K562 (cell line): ENCODE results near the gene CPED1. TPM values are rescaled to one million over a fixed set of nuclear protein-coding genes. Genes with fewer than 3 reads are reported as not detected.

ENCODE experiments used
- ATAC-seq: fragments of 200-7000 bp; cut with Tn5 transposase; 3 replicates; pipeline ENCODE4 v1.9.1; 2020; ENCODE audit warnings: moderate library complexity
- BruUV-seq: library from RNA; stranded (reverse); fragments of 400-500 nt; replicated peaks from 2 replicates; lab custom pipeline; 2021; lab: Mats Ljungman, UMichigan
- CTCF ChIA-PET: fragments of 300-600 bp; formaldehyde crosslinking; extraction: SDS; loops from one replicate; lab custom pipeline; 2021; ENCODE audit warnings: low intra/inter-chr PET ratio; lab: Yijun Ruan, JAX
- POLR2A ChIA-PET: fragments of 300-600, 350-650 bp; sonication (Branson Sonifier 250); formaldehyde crosslinking; extraction: SDS; loops from one replicate; lab custom pipeline; 2021; ENCODE audit warnings: antibody characterized with exemption, inconsistent platforms; lab: Yijun Ruan, JAX
- DNase-seq, 4 experiments: peaks; one replicate each; pipeline versions ENCODE4 v3.0.0 to v3.0.0-alpha.2; 2011 to 2018; ENCODE audit warnings: low spot score in 3 of 4, mixed read lengths in 3 of 4; ENCODE audit errors: extremely low read depth in 1 of 4
- FAIRE-seq: peaks from 2 replicates; lab custom pipeline; 2011; peaks lifted over from hg19 to GRCh38; lab: Jason Lieb, UNC
- H2AFZ ChIP-seq: 2 replicates; pipeline ENCODE4 v1.6.0; 2011; ENCODE audit warnings: low read depth, low read length, control low read depth, inconsistent platforms
- H3K27ac ChIP-seq: fragments of 200-600 bp; 3 replicates; pipeline ENCODE4 v1.8.0; 2011; ENCODE audit warnings: low read depth, mild to moderate bottlenecking, control low read depth, inconsistent platforms, low read length, moderate library complexity, mixed read lengths; ENCODE audit errors: extremely low read depth
- H3K27me3 ChIP-seq, 2 experiments: fragments of 300-600 bp in 1 of 2; 2 replicates in 1 of 2; 3 replicates in 1 of 2; pipeline versions ENCODE4 v1.6.0 to v1.8.0; 2011; ENCODE audit warnings: inconsistent platforms in 2 of 2, low read length in 2 of 2, mild to moderate bottlenecking in 1 of 2, mixed read lengths in 1 of 2, moderate library complexity in 1 of 2; ENCODE audit not compliant: control insufficient read depth in 2 of 2, insufficient read depth in 2 of 2
- H3K36me3 ChIP-seq: fragments of 300-600 bp; 3 replicates; pipeline ENCODE4 v1.8.0; 2011; ENCODE audit warnings: mild to moderate bottlenecking, low read length, inconsistent platforms; ENCODE audit not compliant: control insufficient read depth, insufficient read depth
- H3K4me1 ChIP-seq, 2 experiments: fragments of 200-600 bp in 1 of 2; replicated peaks in 1 of 2; 2 replicates in 1 of 2; 3 replicates in 1 of 2; pipeline versions ENCODE4 v1.5.1 to v1.8.0; 2011; ENCODE audit warnings: inconsistent platforms in 2 of 2, low read length in 2 of 2, mild to moderate bottlenecking in 1 of 2, mixed read lengths in 1 of 2, moderate library complexity in 1 of 2; ENCODE audit not compliant: control insufficient read depth in 2 of 2, insufficient read depth in 2 of 2
- H3K4me2 ChIP-seq: 2 replicates; pipeline ENCODE4 v1.6.1; 2011; ENCODE audit warnings: low read length, control low read depth, inconsistent platforms, mixed read lengths; ENCODE audit not compliant: insufficient read depth
- H3K4me3 ChIP-seq: fragments of 200-600 bp; sonication (generic), shearing (Covaris generic); 2 replicates; pipeline ENCODE4 v1.5.1; 2016; ENCODE audit warnings: control low read depth, inconsistent platforms
- H3K79me2 ChIP-seq: fragments of 200-600 bp; 3 replicates; pipeline ENCODE4 v1.8.0; 2011; ENCODE audit warnings: low read length, inconsistent platforms; ENCODE audit not compliant: control insufficient read depth, insufficient read depth
- H3K9ac ChIP-seq, 2 experiments: 2 replicates each; pipeline versions ENCODE4 v1.6.0 to v1.6.1; 2011; ENCODE audit warnings: low read depth in 2 of 2, low read length in 2 of 2, control low read depth in 1 of 2, inconsistent platforms in 1 of 2, mild to moderate bottlenecking in 1 of 2, mixed read lengths in 1 of 2; ENCODE audit not compliant: insufficient read depth in 1 of 2
- H3K9me1 ChIP-seq: one replicate; pipeline ENCODE4 v1.6.0; 2011; ENCODE audit warnings: inconsistent platforms, mild to moderate bottlenecking, low read length, moderate library complexity; ENCODE audit not compliant: control insufficient read depth, insufficient read depth
- H3K9me3 ChIP-seq: replicated peaks from 2 replicates; pipeline ENCODE4 v1.5.1; 2011; ENCODE audit warnings: low read depth, low read length, inconsistent platforms; ENCODE audit not compliant: control insufficient read depth, insufficient read depth
- H4K20me1 ChIP-seq: replicated peaks from 2 replicates; pipeline ENCODE4 v1.6.1; 2011; ENCODE audit warnings: low read length, inconsistent platforms, mixed read lengths; ENCODE audit not compliant: control insufficient read depth, insufficient read depth
- CAMTA2 ChIP-seq: fragments of 250-450 bp; sonication (Bioruptor Pico); conservative IDR thresholded peaks from 2 replicates; pipeline ENCODE4 v1.5.1; 2022
- HNRNPK ChIP-seq: fragments of 200-400 bp; formaldehyde crosslinking; IDR thresholded peaks from one replicate; pipeline ENCODE4 v1.6.1; 2018; ENCODE audit warnings: mild to moderate bottlenecking, low read depth, low read length; ENCODE audit not compliant: poor library complexity, severe bottlenecking
- PHB ChIP-seq: fragments of 250-450 bp; sonication (Bioruptor Pico); IDR thresholded peaks from 2 replicates; pipeline ENCODE4 v1.5.0; 2021
- PHTF2 ChIP-seq: fragments of 250-450 bp; sonication (Bioruptor Pico); IDR thresholded peaks from 2 replicates; pipeline ENCODE4 v1.5.0; 2021; ENCODE audit warnings: mild to moderate bottlenecking
- PML ChIP-seq: IDR thresholded peaks from 2 replicates; pipeline ENCODE4 v1.6.1; 2012; ENCODE audit warnings: low read length, inconsistent platforms
- POLR2H ChIP-seq: IDR thresholded peaks from 2 replicates; pipeline ENCODE4 v1.6.1; 2016; ENCODE audit warnings: missing genetic modification characterization, low read depth, mild to moderate bottlenecking, control low read depth, missing compliant biosample characterization, moderate library complexity
- SIX5 ChIP-seq, 2 experiments: IDR thresholded peaks; 2 replicates each; pipeline ENCODE4 v1.6.1; 2011; ENCODE audit warnings: low read length in 2 of 2, borderline replicate concordance in 1 of 2, low read depth in 1 of 2, mild to moderate bottlenecking in 1 of 2, moderate library complexity in 1 of 2; ENCODE audit not compliant: insufficient read depth in 1 of 2
- TFAP4 ChIP-seq: sonication (generic); formaldehyde crosslinking; IDR thresholded peaks from 2 replicates; pipeline ENCODE4 v1.8.0; 2022; ENCODE audit warnings: missing genetic modification reagents, mild to moderate bottlenecking, moderate library complexity, borderline replicate concordance
- TRIM24 ChIP-seq, 2 experiments: fragments of 450-650 bp; IDR thresholded peaks; 2 replicates each; pipeline ENCODE4 v1.6.1; 2016
- USF2 ChIP-seq: sonication (generic); formaldehyde crosslinking; IDR thresholded peaks from 2 replicates; pipeline ENCODE4 v1.5.0; 2020; ENCODE audit warnings: missing genetic modification reagents
- ZBED1 ChIP-seq: IDR thresholded peaks from 2 replicates; pipeline ENCODE4 v1.6.1; 2014
- ZBTB17 ChIP-seq: fragments of 450-650 bp; formaldehyde crosslinking; IDR thresholded peaks from 2 replicates; pipeline ENCODE4 v1.4.0; 2020; ENCODE audit warnings: mild to moderate bottlenecking
- ZFP1 ChIP-seq: fragments of 450-650 bp; formaldehyde crosslinking; IDR thresholded peaks from 2 replicates; pipeline ENCODE4 v1.4.0; 2020; ENCODE audit warnings: mild to moderate bottlenecking, mixed read lengths
- ZKSCAN1 ChIP-seq: fragments of 150-350 bp; IDR thresholded peaks from 2 replicates; pipeline ENCODE4 v1.6.1; 2016; ENCODE audit warnings: low read depth, low read length
- ZNF253 ChIP-seq: fragments of 250-450 bp; sonication (Bioruptor Pico); conservative IDR thresholded peaks from 2 replicates; pipeline ENCODE4 v1.6.1; 2021; ENCODE audit warnings: mild to moderate bottlenecking
- ZNF280B ChIP-seq: fragments of 250-450 bp; sonication (Bioruptor Pico); IDR thresholded peaks from 2 replicates; pipeline ENCODE4 v1.5.1; 2021; ENCODE audit warnings: mild to moderate bottlenecking
- ZNF347 ChIP-seq: fragments of 450-650 bp; formaldehyde crosslinking; IDR thresholded peaks from 2 replicates; pipeline ENCODE4 v1.4.0; 2020; ENCODE audit warnings: low read depth, mild to moderate bottlenecking, moderate library complexity
- ZNF445 ChIP-seq: fragments of 250-450 bp; sonication (Bioruptor Pico); IDR thresholded peaks from 2 replicates; pipeline ENCODE4 v1.4.0; 2020; ENCODE audit warnings: low read depth, mild to moderate bottlenecking, moderate library complexity
- ZNF511 ChIP-seq: sonication (generic); formaldehyde crosslinking; IDR thresholded peaks from 2 replicates; pipeline ENCODE4 v1.8.0; 2022; ENCODE audit warnings: mild to moderate bottlenecking, missing genetic modification reagents
- WGBS: fragments of 100-300 bp; shearing (Covaris generic); methylation state at CpG from one replicate; pipeline ENCODE4 v1.1.6; 2016; ENCODE audit warnings: low coverage, mixed read lengths; ENCODE audit not compliant: insufficient coverage; ENCODE audit errors: missing lambda C conversion rate; 5-methylcytosine and 5-hydroxymethylcytosine counted together
- in situ Hi-C: fragments of 300-500 bp; cut with MboI; formaldehyde crosslinking; loops from 4 replicates; pipeline ENCODE4 v1.15.0; 2018; ENCODE audit warnings: inconsistent platforms, mixed read lengths
- intact Hi-C: fragments of 100-400 bp; cut with micrococcal nuclease; formaldehyde crosslinking; loops from 2 replicates; pipeline ENCODE4 v1.14.2; 2022
- polyA plus RNA-seq, 8 experiments: library from polyadenylated mRNA; depleted of rRNA in 4 of 8; stranded (reverse) in 5 of 8; unstranded in 3 of 8; fragments of >200 nt; fragmentation: Nextera tagmentation in 2 of 8; fragmentation: Illumina TruSeq in 1 of 8; extraction: Ambion mirVana in 2 of 8; extraction: Trizol in 1 of 8; gene quantifications; 2 replicates each; pipeline versions ENCODE4 v1.2.1 to v1.2.3, GENCODE V29; 2011 to 2014; ENCODE audit warnings: inconsistent platforms in 1 of 8, missing spikeins in 1 of 8
- total RNA-seq, 7 experiments: library from RNA; depleted of rRNA in 6 of 7; stranded (reverse); fragments of >200 nt in 6 of 7; fragmentation: Illumina TruSeq in 2 of 7; extraction: Trizol in 2 of 7; gene quantifications; 2 replicates each; pipeline versions ENCODE4 v1.2.1 to v1.2.3, GENCODE V29; 2011 to 2021; ENCODE audit warnings: low replicate concordance in 1 of 7

Gene CPED1
- total and polyA plus RNA-seq, 9 of the 15 experiments (the other 6 are each of a cell fraction or from before 2014, with no cell fraction given) = 195 to 393 (median 290) TPM

- no peaks in the 10 kb centered on the region for H3K27me3 ChIP-seq
- ChIA-PET POLR2A (interaction anchor here (0.7 to 4.6 kb wide), 8 partner anchors 11 to 209 kb away, joined by 3 to 41 read pairs (median 4); partner anchors contain the start of gene CPED1), CTCF (interaction anchor here (1.0 to 9.0 kb wide), 6 partner anchors 86 to 289 kb away, joined by 3 to 129 read pairs (median 6); partner anchors contain the start of gene CPED1)
- peaks cover 32% of the 10 kb centered on the region for H4K20me1 ChIP-seq
- peak overlapping the region in 1 of 2 experiments; percentile 82; a peak in 2 of 4 replicates for H3K9ac ChIP-seq
- ATAC-seq (no peak), DNase-seq (no peak), FAIRE-seq (no peak)
- WGBS = 19% methylated on average over 4 of the region's 4 CpGs
- no peaks in the 10 kb centered on the region for H3K9me1 ChIP-seq
- in situ Hi-C loops = no loop called here
- peaks cover 3 to 50% of the 10 kb centered on the region in 2 experiments for H3K4me1 ChIP-seq
- no peaks in the 10 kb centered on the region for H3K9me3 ChIP-seq
- H3K27ac ChIP-seq = peak overlapping the region; percentile 85; the same call in 1 of the 3 replicates
- peak overlapping the region; percentile 54 for H3K4me3 ChIP-seq
- H3K79me2 ChIP-seq = peaks cover 100% of the 10 kb centered on the region
- peaks cover 79% of the 10 kb centered on the region for H3K36me3 ChIP-seq
- BruUV-seq = no TSS peak
- no peak overlapping the region for H2AFZ ChIP-seq
- intact Hi-C loops = loop anchor here (1.0 kb wide), 2 partner anchors 94 to 131 kb away; partner anchors contain the start of gene ING3
- peak overlapping the region; percentile 94 for H3K4me2 ChIP-seq
- TF ChIP-seq HNRNPK (no peak), ZNF280B (CRISPR knock-in tag) (peak; percentile 82), POLR2H (tag) (peak; percentile 78), CAMTA2 (CRISPR knock-in tag) (peak; percentile 66; the same call in 1 of the 2 replicates), ZNF445 (CRISPR knock-in tag) (no peak; the same call in 1 of the 2 replicates), PML (0 out of 2 replicates have a peak, but pooled peaks have one; percentile 41), ZKSCAN1 (no peak), USF2 (no peak), PHB (peak; percentile 79), SIX5 (IDR thresholded peaks at IDR 0.05; ENCODE audit: borderline replicate concordance in 1 of 2, insufficient read depth in 1 of 2, low read depth in 1 of 2, low read length in 2 of 2) (no peak), ZBED1 (0 out of 2 replicates have a peak, but pooled peaks have one; percentile 26), PHTF2 (CRISPR knock-in tag) (peak; percentile 59), ZNF347 (CRISPR knock-in tag) (peak; percentile 58; the same call in 1 of the 2 replicates), ZNF511 (CRISPR knock-in tag) (no peak), ZBTB17 (CRISPR knock-in tag) (peak; percentile 35), TFAP4 (CRISPR knock-in tag) (no peak), ZNF253 (peak; percentile 67), TRIM24 (IDR thresholded peaks at IDR 0.05) (no peak), ZFP1 (CRISPR knock-in tag) (peak; percentile 25; the same call in 1 of the 2 replicates)
Measured at GRCh38 chr7:121080913-121081326, 92.4 kb downstream of the CPED1 start.
